ENCODE results near the gene SPINT3.
A peak's percentile ranks its signal among the peaks of the same experiment; 100 is the strongest.
"Not testable (repeated sequence)": the region's sequence is repeated elsewhere in the genome, so short reads cannot be mapped to it uniquely, and the experiment has no call there.

Gene SPINT3

DNA sequence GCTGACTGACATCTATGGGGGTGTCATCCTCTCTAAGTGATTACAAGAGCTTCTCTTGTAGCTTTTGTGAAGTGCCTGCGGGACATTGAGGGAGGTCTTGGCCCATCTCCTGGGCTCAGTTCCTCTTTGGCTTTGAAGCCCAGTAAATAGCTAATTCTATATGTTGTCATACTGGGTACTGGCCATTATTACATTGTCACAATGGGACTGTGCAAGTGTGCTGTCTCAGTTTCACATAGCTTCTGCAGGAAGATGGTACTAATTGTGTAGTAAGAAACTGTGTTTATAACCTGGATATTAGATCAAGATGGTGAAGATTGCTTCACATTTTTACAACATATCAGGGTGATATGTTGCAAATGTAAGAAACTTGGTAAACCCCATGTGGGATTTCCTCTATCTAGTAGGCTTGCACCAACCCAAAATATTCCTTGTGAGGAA, 19.9 kb downstream of the SPINT3 start:
- no peak overlapping the region for H3K4me3 ChIP-seq (ENCODE audit: low read depth, low read length)
- DNase-seq (ENCODE audit: low read depth) = no peak
- TF ChIP-seq, protein P1, sequence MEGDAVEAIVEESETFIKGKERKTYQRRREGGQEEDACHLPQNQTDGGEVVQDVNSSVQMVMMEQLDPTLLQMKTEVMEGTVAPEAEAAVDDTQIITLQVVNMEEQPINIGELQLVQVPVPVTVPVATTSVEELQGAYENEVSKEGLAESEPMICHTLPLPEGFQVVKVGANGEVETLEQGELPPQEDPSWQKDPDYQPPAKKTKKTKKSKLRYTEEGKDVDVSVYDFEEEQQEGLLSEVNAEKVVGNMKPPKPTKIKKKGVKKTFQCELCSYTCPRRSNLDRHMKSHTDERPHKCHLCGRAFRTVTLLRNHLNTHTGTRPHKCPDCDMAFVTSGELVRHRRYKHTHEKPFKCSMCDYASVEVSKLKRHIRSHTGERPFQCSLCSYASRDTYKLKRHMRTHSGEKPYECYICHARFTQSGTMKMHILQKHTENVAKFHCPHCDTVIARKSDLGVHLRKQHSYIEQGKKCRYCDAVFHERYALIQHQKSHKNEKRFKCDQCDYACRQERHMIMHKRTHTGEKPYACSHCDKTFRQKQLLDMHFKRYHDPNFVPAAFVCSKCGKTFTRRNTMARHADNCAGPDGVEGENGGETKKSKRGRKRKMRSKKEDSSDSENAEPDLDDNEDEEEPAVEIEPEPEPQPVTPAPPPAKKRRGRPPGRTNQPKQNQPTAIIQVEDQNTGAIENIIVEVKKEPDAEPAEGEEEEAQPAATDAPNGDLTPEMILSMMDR (IDR thresholded peaks at IDR 0.05; ENCODE audit: control insufficient read depth, extremely low read depth, insufficient read depth) = no peak

DNA sequence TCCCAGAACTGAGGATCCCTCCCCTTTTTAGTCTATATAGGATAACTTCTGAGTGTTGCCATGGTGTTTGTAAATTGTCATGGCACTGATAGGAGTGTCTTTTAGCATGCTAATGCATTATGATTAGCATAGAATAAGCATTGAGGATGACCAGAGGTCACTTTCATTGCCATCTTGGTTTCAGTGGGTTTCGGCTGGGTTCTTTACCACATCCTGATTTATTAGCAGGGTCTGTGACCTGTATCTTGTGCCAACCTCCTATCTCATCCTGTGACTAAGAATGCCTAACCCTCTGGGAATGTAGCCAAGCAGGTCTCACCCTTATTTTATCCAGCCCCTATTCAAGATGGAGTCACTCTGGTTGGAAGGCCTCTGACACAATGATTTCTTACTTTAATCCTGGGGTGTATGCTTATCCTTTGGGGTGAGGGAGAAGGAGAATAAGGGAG, 26.3 kb downstream of the SPINT3 start:
- no peak overlapping the region for H3K4me3 ChIP-seq (ENCODE audit: low read depth, low read length)
- no peak for DNase-seq (ENCODE audit: low read depth)
- TF ChIP-seq, protein P1 (IDR thresholded peaks at IDR 0.05; ENCODE audit: control insufficient read depth, extremely low read depth, insufficient read depth) = no peak

DNA sequence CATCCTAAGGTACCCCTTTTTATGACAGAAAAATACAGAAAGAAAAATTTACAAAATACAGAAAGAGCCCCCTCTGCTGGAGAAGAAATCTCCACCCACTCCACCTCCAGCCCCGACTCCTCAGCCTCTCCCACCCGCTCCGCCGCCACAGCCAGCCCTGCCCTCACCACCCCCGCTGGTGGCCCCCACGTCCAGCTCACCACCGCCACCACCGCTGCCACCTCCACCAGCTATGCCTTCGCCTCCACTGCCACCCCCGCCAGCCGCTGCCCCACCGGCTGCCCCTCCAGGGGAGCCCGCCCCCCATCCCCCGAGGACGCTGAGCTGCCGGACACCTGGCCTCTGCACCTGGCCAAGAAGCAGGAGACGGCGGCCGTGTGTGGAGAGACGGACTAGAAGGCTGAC, 28.2 kb downstream of the SPINT3 start:
- TF ChIP-seq, protein P1 (IDR thresholded peaks at IDR 0.05; ENCODE audit: control insufficient read depth, extremely low read depth, insufficient read depth) = 0 out of 2 replicates have a peak, but pooled peaks have one; percentile 6
- H3K4me3 ChIP-seq (ENCODE audit: low read depth, low read length) = no peak overlapping the region
- DNase-seq (ENCODE audit: low read depth) = no peak

DNA sequence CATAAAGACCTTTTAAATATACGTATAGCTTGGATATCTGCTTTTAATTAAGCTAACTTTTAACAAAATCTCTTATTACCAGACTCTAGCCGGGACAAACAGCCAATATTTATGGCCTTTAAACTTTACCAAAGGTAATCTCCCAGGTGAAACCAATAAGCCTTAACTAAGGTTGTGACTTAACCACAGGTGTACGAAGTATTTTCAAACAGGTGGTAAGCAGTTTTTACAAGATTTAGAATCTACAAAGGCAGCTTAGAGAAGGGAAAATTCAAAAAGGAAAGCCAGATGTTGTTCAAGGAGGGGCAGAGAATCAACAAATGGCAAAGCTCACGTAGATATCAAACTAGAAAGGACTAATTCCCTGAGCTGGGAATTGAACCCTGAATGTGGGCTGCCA, 30.0 kb downstream of the SPINT3 start:
- H3K4me3 ChIP-seq (ENCODE audit: low read depth, low read length) = no peak overlapping the region
- no peak for DNase-seq (ENCODE audit: low read depth)
- TF ChIP-seq, protein P1 (IDR thresholded peaks at IDR 0.05; ENCODE audit: control insufficient read depth, extremely low read depth, insufficient read depth) = no peak

DNA sequence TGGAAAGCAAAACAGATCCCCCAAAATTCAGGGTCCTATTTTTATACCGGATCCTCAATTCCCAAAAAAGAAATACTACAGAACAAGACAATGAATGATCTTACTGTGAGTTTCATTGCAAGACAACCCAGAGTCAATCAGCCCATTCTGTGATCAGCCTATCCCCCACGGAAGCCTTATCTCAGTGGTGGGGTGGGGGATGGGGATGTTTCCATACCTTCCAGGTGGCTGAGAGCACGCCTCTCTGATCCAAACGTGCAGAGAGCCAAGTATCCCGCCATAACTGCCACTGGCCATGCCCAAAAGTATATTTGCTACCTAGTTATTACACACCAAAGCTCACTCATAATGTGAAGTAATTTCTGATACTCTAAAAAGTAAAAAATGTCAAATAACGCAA, 30.7 kb downstream of the SPINT3 start:
- DNase-seq (ENCODE audit: low read depth) = no peak
- TF ChIP-seq, protein P1 (IDR thresholded peaks at IDR 0.05; ENCODE audit: control insufficient read depth, extremely low read depth, insufficient read depth) = no peak
- no peak overlapping the region for H3K4me3 ChIP-seq (ENCODE audit: low read depth, low read length)

DNA sequence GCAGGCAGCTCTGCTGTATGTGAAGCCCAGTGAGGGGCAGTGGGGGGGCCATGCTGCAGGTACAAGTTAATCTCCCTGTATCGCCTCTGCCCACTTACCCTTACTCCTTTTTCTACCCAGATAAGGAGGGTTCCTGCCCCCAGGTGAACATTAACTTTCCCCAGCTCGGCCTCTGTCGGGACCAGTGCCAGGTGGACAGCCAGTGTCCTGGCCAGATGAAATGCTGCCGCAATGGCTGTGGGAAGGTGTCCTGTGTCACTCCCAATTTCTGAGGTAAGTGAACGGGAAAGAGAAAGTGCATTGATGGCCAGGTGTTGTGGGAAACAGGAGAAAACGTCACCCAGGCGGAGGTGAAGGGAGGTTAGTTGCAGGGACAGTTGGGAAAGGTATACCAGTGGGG, 35.6 kb downstream of the SPINT3 start:
- no peak overlapping the region for H3K4me3 ChIP-seq (ENCODE audit: low read depth, low read length)
- DNase-seq (ENCODE audit: low read depth) = no peak
- TF ChIP-seq, protein P1 (IDR thresholded peaks at IDR 0.05; ENCODE audit: control insufficient read depth, extremely low read depth, insufficient read depth) = no peak

DNA sequence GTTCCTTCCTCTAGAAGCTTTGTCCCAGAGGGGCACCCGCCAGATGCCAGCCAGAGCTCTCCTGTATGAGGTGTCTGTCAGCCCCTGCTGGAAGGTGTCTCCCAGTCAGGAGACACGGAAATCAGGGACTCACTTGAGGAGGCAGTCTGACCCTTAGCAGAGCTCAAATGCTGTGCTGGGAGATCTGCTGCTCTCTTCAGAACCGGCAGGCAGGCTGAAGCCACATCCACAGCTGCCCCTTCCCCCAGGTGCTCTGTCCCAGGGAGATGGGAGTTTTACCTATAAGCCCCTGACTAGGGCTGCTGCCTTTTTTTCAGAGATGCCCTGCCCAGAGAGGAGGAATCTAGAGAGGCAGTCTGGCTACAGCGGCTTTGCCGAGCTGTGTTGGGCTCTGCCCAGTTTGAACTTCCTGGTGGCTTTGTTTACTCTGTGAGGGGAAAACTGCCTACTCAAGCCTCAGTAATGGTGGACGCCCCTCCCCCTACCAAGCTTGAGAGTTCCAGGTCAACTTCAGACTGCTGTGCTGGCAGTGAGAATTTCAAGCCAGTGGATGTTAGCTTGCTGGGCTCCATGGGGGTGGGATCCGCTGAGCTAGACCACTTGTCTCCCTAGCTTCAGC, 37.8 kb downstream of the SPINT3 start:
- DNase-seq (ENCODE audit: low read depth); H3K4me3 ChIP-seq (ENCODE audit: low read depth, low read length): not testable (repeated sequence)

DNA sequence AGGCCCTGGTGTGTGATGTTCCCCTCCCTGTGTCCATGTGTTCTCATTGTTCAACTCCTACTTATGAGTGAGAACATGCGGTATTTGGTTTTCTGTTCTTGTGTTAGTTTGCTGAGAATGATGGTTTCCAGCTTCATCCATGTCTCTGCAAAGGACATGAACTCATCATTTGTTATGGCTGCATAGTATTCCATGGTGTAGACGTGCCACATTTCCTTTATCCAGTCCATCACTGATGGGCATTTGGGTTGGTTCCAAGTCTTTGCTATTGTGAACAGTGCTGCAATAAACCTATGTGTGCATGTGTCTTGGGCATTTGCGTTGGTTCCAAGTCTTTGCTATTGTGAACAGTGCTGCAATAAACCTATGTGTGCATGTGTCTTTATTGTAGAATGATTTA, 43.1 kb downstream of the SPINT3 start:
- not testable (repeated sequence) for DNase-seq (ENCODE audit: low read depth); H3K4me3 ChIP-seq (ENCODE audit: low read depth, low read length)

Data from LNCaP clone FGC (cell line).